DND-41 (cell line): ENCODE results near the gene IL1R2.

Experiments
- EZH2 ChIP-seq: IDR thresholded peaks from 3 replicates; pipeline ENCODE4 v1.6.1; 2012; ENCODE audit warnings: borderline replicate concordance, low read depth, mild to moderate bottlenecking, moderate library complexity, low read length, inconsistent platforms; ENCODE audit not compliant: severe bottlenecking
- TF ChIP-seq, protein P1 (sequence below): IDR thresholded peaks from 2 replicates; pipeline ENCODE4 v1.5.1; 2012; ENCODE audit warnings: borderline replicate concordance, low read length, moderate library complexity, mild to moderate bottlenecking; ENCODE audit not compliant: poor library complexity, severe bottlenecking; ENCODE audit errors: extremely low read depth

GRCh38 chr2:101995804-101996203 is 4.0 kb downstream of the IL1R2 start:
- TF ChIP-seq, protein P1, sequence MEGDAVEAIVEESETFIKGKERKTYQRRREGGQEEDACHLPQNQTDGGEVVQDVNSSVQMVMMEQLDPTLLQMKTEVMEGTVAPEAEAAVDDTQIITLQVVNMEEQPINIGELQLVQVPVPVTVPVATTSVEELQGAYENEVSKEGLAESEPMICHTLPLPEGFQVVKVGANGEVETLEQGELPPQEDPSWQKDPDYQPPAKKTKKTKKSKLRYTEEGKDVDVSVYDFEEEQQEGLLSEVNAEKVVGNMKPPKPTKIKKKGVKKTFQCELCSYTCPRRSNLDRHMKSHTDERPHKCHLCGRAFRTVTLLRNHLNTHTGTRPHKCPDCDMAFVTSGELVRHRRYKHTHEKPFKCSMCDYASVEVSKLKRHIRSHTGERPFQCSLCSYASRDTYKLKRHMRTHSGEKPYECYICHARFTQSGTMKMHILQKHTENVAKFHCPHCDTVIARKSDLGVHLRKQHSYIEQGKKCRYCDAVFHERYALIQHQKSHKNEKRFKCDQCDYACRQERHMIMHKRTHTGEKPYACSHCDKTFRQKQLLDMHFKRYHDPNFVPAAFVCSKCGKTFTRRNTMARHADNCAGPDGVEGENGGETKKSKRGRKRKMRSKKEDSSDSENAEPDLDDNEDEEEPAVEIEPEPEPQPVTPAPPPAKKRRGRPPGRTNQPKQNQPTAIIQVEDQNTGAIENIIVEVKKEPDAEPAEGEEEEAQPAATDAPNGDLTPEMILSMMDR = no peak
- TF ChIP-seq EZH2 = no peak
